Measurements from ENCODE around the gene SPATS2.
"Not testable (repeated sequence)": the region's sequence is repeated elsewhere in the genome, so short reads cannot be mapped to it uniquely, and the experiment has no call there.

The SPATS2 gene

DNA sequence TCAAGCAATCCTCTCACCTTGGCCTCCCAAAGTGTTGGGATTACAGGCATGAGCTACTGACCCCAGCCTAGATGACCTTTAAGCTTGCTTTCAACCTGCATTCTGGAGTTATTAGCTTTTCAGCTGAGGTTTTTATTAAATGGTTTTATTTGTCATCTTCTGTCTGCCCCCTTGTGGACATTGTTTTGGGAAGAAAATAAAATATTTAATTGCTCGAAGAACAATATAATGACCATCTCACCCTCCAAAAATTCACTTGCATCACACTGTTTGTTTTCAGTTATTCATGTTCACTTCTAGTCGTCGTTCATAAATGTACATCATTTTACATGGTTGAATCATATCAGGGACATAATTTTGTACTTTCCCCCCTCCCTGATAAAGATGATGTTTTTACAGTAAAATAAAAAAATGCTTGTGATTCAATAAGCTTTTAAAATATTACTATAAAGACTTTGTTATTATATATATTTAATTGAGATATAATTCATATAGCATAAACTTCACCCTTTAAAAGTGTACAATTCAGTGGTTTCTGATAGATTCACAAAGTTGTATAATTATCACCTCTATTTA is 10.1 kb upstream of the SPATS2 start:
- DNase-seq = no peak

DNA sequence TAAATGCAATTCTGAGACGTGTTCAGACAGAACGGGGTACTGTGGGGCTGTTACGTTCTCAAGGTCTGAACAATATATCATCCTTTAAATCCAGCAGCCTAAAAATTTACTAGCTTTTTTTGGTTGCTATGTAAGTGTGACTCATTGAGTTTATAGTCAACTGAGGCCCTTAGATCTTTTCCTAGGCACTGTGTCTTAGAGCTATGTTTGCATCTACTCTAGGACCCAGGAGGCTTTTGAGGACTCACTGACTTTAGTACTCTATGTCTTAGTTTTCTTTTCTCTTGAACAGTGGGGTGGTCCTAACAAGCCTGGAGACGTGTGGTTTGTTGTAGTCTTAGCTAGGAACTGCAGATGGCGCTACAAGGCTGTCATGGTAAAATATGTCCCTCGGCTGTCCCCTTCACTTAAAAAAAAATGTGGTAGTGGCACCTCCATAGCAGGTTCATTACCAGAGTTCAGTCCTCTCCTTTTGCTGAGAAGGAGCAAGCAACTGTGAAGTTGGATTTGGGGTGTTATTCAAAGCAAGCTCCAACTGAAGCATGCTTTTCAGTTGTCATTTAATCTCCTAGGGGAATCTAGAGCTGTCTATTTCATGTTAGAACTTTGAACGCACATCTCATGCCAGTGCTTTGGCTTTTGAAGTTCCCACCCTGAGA is 8.7 kb upstream of the SPATS2 start:
- DNase-seq = peak; percentile 14

DNA sequence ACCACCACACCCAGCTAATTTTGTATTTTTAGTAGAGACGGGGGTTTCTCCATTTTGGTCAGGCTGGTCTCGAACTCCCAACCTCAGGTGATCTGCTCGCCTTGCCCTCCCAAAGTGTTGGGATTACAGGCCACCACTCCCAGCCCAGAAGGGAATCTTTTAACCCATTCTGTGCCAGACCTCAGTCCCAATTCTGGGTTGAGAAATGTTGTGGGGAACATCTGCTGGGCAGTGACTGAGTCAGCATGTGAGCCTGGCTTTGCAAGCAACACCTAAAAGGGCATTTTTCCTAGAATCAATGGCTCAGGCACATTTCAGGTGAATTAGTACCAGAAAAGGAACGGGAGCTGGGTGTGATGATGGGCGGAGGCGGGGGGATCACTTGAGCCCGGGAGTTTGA is 7.6 kb upstream of the SPATS2 start:
- no peak for DNase-seq

GRCh38 chr12:49362077-49362476 is 5.2 kb upstream of the SPATS2 start:
- DNase-seq = no peak

DNA sequence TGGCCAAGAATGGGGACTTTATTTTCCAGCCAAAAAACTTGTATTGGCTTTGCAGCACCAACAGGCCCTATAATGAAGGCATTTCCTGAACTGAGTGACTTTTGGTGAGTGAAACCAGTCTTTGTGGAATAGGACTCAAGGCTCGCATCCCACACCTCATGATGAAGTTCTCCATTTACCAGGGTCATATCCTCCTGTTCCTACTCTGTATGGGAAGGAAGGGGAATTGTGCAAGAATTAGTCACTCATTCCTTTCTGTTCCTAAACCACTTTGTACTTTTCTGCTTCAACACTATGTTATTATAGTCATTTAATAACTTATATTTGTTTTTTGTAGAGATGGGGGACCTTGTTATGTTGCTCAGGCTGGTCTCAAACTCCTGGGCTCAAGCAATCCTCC is 2.3 kb upstream of the SPATS2 start:
- DNase-seq = no peak

- no peak for DNase-seq
Measured at GRCh38 chr12:49365542-49365941, 1.7 kb upstream of the SPATS2 start.

GRCh38 chr12:49366096-49366651 is 1.1 kb upstream of the SPATS2 start:
- no peak for DNase-seq

DNA sequence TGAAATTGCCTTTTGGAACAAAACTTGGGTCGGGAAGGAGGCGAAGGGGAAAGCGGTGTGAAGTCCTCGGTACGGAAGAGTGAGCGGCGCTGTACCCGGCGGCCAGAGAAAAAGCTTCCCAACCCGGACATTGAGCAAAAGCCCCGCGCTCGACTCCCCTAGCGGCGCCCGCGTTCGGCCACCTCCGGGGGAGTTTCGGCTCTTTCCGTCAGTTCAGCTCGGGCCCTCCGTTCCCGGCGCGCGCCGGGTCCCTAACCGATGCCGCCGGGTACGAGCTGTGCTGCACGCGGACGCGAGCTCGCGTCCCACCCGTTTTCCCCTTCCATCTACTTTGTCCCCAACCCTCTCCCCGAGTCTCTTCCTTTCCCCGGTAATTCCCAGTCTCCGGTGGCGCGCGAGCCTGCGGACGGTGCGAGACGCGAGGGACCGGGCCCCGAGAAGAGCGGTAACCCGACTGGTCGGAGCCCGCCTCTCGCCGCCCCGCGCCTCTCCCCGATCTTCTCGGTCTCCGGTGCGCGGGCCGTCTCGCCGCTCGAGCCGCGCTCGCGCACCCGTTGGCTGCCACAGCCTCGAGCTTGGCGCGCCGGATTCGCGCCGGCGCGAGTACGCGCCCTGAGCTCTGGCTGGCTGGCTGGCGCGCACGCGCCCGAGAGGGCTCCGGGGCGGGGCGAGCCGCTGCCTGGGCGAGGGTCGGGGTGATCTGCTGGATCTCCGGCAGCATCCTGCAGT is 446 bp upstream of the SPATS2 start:
- peak; percentile 77 for DNase-seq

GRCh38 chr12:49368240-49368600 is 958 bp downstream of the SPATS2 start:
- DNase-seq = no peak

- DNase-seq = no peak
Measured at GRCh38 chr12:49369411-49370145, 2.3 kb downstream of the SPATS2 start.

DNA sequence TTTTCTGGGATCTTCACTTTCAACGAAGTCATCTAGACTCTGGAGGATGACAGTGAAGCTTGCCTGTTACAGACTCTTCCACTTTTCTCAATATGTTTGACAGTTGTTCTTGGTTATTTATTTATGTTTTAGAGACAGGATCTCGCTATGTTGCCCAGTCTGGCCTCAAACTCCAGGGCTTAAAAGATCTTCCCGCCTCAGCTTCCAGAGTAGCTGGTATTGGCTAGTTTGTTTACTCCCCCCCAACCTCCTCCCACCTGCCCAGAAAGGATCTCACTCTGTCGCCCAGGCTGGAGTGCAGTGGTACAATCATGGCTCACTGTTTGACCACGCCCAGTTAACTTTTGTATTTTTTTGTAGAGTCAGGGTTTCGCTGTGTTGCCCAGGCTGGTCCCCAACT is 3.3 kb downstream of the SPATS2 start:
- DNase-seq = no peak

DNA sequence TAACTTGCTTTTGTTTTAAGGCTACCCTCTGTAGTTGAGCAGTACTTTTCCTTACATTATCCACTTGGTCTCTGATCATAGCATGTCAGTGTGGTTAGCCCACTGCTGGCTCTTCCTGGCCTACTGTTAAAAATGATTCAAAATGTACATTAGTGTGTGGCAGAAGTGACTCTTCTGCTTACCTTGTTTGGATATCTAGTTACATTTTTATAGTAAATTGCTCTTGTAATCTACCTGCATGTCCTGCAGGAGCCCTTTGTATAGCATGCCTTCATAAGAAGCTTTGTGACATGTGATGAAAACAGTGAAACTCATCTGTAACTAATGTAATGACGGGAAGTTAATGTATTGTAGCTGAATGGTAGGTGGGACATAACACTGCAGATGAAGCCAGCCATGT is 8.1 kb downstream of the SPATS2 start:
- DNase-seq = no peak

DNA sequence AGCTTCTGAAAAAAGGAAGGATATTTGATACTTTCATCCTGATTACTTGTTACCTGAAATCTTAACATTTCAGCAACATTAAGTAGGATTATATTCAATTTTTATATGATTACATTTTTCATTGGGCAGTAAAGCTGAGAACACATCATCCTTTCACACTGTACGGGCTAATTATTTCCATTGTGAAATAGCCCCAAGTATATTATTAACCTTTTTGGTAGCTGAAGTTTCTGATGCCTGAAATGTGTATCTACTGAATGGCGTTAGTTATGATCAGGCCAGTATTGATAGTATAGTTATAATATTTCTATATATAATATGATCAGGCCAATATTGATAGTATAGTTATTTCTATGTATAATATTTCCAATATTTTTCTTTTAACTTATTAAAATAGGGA is 10.1 kb downstream of the SPATS2 start:
- no peak for DNase-seq

- DNase-seq = not testable (repeated sequence)
Measured at GRCh38 chr12:49380184-49380583, 12.9 kb downstream of the SPATS2 start.

DNA sequence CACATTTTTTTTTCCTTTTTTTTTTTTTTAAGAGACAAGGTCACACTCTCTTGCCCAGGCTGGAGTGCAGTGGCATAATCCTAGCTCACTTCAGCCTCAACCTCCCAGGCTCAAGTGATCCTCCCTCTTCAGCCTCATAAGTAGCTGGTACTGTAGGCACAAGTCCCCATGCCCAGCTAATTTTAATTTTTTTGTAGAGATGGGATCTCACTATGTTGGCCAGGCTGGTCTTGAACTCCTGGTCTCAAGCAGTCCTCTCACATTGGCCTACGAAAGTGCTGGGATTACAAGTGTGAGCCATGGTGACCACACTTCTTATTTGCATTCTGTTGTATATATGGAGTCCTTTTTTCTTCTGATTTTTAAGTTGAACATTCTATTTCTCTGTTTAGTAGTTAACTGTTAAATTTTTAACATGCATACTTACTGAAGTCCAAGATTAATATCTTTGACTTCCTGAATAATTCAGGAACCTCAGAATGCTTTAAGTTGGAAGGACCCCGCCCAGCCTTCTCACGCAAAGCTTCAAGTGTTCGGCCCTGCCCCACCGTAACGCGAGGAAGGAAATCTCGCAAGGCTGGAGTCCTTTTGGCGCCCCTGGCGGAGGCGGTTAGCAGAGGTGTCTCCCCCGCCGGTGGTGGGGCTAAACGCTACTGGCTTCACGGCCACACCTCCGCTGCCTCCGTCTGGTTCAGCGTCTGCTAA is 21.6 kb downstream of the SPATS2 start:
- no peak for DNase-seq

GRCh38 chr12:49389387-49389703 is 22.1 kb downstream of the SPATS2 start:
- DNase-seq = no peak

DNA sequence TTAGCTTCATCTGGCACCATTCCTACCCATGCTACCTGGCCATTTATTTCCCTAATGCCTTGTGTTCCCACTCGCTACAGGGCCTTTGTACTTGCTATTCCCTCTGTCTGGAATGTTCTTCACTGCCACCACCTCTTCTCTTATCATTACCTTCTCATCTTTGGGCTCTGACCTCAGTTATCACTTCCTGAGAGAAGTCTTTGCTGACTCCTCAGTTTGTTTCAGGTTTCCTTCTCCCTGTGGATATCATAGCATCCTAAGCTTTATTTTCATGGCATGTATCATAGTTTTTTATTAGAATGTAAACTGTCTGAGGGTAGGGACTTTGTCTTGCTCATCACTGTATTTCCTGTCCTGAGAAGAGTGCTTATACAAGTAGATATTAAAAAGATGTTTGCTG is 29.7 kb downstream of the SPATS2 start:
- DNase-seq = no peak

- DNase-seq = no peak
Measured at GRCh38 chr12:49400304-49400703, 33.0 kb downstream of the SPATS2 start.

- no peak for DNase-seq
Measured at GRCh38 chr12:49403971-49404450, 36.7 kb downstream of the SPATS2 start.

DNA sequence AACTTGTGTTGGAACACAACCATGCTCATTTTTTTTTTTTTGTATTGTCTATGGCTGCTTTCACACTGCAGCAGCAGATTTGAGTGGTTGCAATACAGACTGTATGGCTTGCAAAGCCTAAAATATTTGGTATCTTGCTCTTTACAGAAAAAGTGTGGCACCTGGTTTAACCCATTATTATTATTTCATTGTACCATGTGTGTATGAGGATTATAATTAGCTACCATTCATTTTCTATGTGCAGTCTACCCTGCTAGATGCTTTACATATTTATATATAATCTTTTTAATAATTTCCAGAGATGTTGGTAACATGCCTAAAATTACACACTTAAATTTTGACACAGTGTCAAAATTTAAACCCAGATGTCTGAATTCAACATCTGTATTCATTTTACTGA is 37.7 kb downstream of the SPATS2 start:
- DNase-seq = no peak

DNA sequence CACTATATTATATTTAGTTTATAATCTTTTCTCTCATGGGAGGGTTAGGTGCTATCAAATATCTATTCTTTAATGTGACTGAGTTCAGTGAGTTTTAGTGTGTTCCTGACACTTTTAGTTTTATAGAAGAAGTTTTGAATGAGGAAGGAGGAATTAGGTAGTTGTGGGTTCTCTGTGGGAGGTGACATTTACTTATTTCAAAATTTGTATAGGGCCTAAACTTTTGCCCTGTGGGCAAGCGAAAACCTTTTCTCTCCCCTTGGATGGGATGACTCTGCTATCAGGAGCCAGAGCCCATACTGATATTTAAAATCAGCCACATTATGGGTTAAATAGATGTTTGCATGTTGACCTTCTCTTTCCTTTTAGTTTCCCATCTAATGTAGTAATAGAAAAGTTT is 43.6 kb downstream of the SPATS2 start:
- no peak for DNase-seq

DNA sequence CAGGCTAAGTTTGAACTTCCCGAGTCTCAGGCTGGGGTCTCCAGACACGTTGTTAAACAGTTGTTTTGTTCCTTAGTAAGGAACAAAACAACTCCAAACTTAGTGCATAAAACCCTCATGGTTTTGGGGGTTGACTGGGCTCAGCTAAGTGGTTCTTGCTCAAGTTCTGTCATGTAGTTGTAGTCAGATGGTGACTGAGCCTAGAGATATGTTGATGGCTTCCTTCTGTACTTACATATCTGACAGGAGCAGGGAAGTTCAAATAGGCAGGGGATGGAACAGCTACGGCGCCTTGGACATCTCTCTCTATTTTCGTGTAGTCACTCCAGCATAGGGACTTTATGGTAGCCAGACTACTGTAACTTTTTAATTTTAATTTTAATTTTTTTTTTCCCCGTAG is 45.7 kb downstream of the SPATS2 start:
- DNase-seq = no peak

DNA sequence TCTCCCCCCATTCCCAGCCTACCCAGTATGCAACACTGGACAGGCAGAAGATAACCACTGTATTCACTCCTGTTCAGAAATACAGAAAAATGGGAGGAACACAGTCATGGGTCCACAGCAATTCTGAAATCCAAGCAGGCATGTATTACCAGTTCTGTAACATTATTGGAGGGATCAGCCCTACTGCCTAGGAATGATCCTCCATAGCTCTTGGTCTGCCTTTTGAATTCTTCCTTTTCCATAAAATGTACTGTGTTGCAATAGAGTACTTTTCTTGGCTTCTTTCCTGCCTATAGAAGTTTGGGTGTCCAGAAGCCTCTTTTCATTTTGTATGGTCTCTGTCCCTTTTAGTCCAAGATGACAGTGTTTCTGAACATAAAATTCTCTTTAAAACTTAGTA is 46.5 kb downstream of the SPATS2 start:
- DNase-seq = no peak

All from NCI-H1048 (cell line).